GM06990 (cell line): ENCODE results near the gene POLR3G.

Experiments used
- DNase-seq: peaks from one replicate; pipeline ENCODE4 v3.0.0-alpha.2; 2011; ENCODE audit not compliant: insufficient read length; ENCODE audit errors: extremely low read depth
- H3K27me3 ChIP-seq: replicated peaks from 2 replicates; pipeline ENCODE4 v1.6.0; 2011; ENCODE audit warnings: low read length; ENCODE audit not compliant: control insufficient read depth, insufficient read depth
- H3K36me3 ChIP-seq: 2 replicates; pipeline ENCODE4 v1.5.1; 2011; ENCODE audit warnings: low read length; ENCODE audit not compliant: control insufficient read depth, insufficient read depth
- H3K4me3 ChIP-seq: replicated peaks from 2 replicates; pipeline ENCODE4 v1.5.1; 2011; ENCODE audit warnings: low read depth, mild to moderate bottlenecking, control low read depth, low read length
- CTCF ChIP-seq: IDR thresholded peaks from 2 replicates; pipeline ENCODE4 v1.5.1; 2011; ENCODE audit warnings: low read length, control low read depth, mild to moderate bottlenecking, inconsistent platforms; ENCODE audit not compliant: insufficient read depth, poor library complexity, severe bottlenecking

The POLR3G gene

GRCh38 chr5:90483206-90483605, 8.5 kb downstream of the POLR3G start:
- no peaks in the 10 kb centered on the region for H3K36me3 ChIP-seq
- H3K4me3 ChIP-seq = no peak overlapping the region
- H3K27me3 ChIP-seq = no peaks in the 10 kb centered on the region
- no peak for DNase-seq
- no peak for TF ChIP-seq CTCF

GRCh38 chr5:90484540-90484939, 9.9 kb downstream of the POLR3G start:
- Histone ChIP-seq H3K4me3 (no peak overlapping the region), H3K36me3 (no peaks in the 10 kb centered on the region), H3K27me3 (no peaks in the 10 kb centered on the region)
- no peak for DNase-seq
- TF ChIP-seq CTCF = no peak

- H3K4me3 ChIP-seq = no peak overlapping the region
- H3K36me3 ChIP-seq = no peaks in the 10 kb centered on the region
- no peak for TF ChIP-seq CTCF
Measured at GRCh38 chr5:90488791-90489190, 14.1 kb downstream of the POLR3G start.

GRCh38 chr5:90494043-90494442, 19.4 kb downstream of the POLR3G start:
- Histone ChIP-seq H3K36me3 (no peaks in the 10 kb centered on the region), H3K27me3 (no peaks in the 10 kb centered on the region), H3K4me3 (no peak overlapping the region)
- no peak for TF ChIP-seq CTCF
- DNase-seq = no peak

More at GRCh38 chr5:90488791-90489190, 14.1 kb downstream of the POLR3G start:
- no peaks in the 10 kb centered on the region for H3K27me3 ChIP-seq
- no peak for DNase-seq

GRCh38 chr5:90495146-90495545, 20.5 kb downstream of the POLR3G start:
- no peaks in the 10 kb centered on the region for H3K27me3 ChIP-seq
- DNase-seq = no peak
- no peaks in the 10 kb centered on the region for H3K36me3 ChIP-seq
- no peak for TF ChIP-seq CTCF
- no peak overlapping the region for H3K4me3 ChIP-seq

- H3K4me3 ChIP-seq = no peak overlapping the region
- H3K36me3 ChIP-seq = no peaks in the 10 kb centered on the region; the same call in 1 of the 2 replicates
- no peak for DNase-seq
- no peak for TF ChIP-seq CTCF
- H3K27me3 ChIP-seq = no peaks in the 10 kb centered on the region
Measured at GRCh38 chr5:90503596-90503995, 28.9 kb downstream of the POLR3G start.
